ENCODE results near the gene KMT2B.

DNA sequence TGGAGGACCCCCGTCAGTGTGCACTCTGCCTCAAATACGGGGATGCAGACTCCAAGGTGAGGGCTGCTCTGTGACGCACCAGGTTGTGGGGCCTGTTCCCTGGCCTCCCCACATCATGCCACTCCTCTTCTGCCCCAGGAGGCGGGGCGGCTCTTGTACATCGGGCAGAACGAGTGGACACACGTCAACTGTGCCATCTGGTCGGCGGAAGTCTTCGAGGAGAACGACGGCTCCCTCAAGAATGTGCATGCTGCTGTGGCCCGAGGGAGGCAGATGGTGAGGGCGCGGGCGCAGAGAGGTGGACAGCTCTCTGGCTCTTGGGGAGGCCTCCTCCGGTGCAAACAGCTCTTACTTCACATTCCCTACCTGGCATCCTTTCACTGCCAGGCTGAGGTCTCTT is 11.2 kb downstream of the KMT2B start:
- TF ChIP-seq CTCF (IDR thresholded peaks at IDR 0.05; ENCODE audit: low read depth, low read length) (no peak), EZH2phosphoT487 (IDR thresholded peaks at IDR 0.05; ENCODE audit: low read depth) (no peak)

Data from OCI-LY3 (cell line).